Activated naive CD4-positive, alpha-beta T cell treated with anti-CD3 and anti-CD28 coated beads, Interleukin-2, amount 10 ng/mL, durations not matched to agents 7 days and 5 days (primary cell): ENCODE results near the gene HTR7.

Source experiments
- CTCF ChIA-PET: fragments of 350-600 bp; sonication (Branson Sonifier 250); formaldehyde crosslinking; loops from one replicate; lab custom pipeline; 2021; ENCODE audit warnings: antibody characterized with exemption; lab: Charles Lee
- DNase-seq: peaks from one replicate; pipeline ENCODE4 v3.0.0-alpha.2; 2020
- H3K27ac Mint-ChIP-seq: one replicate; pipeline ENCODE4 v1.8.0; 2021; ENCODE audit warnings: mild to moderate bottlenecking, moderate library complexity, mixed read lengths
- H3K27me3 Mint-ChIP-seq: one replicate; pipeline ENCODE4 v1.8.0; 2021; ENCODE audit warnings: mild to moderate bottlenecking, mixed read lengths
- H3K36me3 Mint-ChIP-seq: one replicate; pipeline ENCODE4 v1.8.0; 2021; ENCODE audit warnings: mixed read lengths
- H3K4me1 Mint-ChIP-seq: one replicate; pipeline ENCODE4 v1.8.0; 2021; ENCODE audit warnings: mixed read lengths
- H3K4me3 Mint-ChIP-seq: one replicate; pipeline ENCODE4 v1.8.0; 2021; ENCODE audit warnings: mild to moderate bottlenecking, moderate library complexity, mixed read lengths
- H3K9me3 Mint-ChIP-seq: one replicate; pipeline ENCODE4 v1.8.0; 2021; ENCODE audit warnings: mixed read lengths

HTR7 gene

DNA sequence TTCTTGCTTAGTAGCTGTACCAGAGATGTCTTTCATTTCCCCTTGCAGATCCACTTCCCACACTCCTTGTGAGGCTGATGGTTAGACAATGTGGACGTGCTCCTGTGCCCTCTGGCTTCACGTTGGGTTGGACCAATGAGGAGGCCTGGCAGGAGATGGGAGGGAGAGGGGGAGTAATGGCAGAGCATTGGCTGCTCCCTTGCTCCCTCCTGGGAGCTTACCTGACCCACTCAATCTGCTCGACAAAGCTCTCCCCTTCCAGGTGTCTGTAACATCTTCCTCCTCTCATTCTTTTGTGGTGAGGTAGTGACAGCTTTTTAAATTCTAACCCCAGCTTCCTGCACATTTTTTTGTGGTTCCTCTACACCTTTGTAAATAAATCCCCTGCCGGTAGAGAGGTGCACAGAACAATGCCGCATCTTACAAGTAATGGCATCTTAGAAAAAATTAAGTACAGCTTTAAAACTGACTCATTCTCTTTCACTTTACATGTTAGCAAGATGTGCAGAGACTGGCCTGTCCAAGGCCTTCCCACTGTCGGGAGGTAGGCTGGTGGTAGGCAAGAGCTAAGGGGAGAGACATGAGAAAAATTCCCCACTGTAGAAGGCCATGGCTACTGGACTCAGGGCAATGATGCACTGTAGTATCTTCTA is 134.3 kb downstream of the HTR7 start:
- no peaks in the 10 kb centered on the region for H3K27me3 Mint-ChIP-seq
- no peak overlapping the region for H3K4me3 Mint-ChIP-seq
- H3K4me1 Mint-ChIP-seq = peaks cover 8% of the 10 kb centered on the region
- H3K36me3 Mint-ChIP-seq = no peaks in the 10 kb centered on the region
- H3K27ac Mint-ChIP-seq = no peak overlapping the region
- H3K9me3 Mint-ChIP-seq = no peaks in the 10 kb centered on the region
- CTCF ChIA-PET = interaction anchor here (1.0 kb wide), 1 partner anchor 14 kb away, joined by 3 read pairs; no protein-coding TSS in a partner anchor
- no peak for DNase-seq

DNA sequence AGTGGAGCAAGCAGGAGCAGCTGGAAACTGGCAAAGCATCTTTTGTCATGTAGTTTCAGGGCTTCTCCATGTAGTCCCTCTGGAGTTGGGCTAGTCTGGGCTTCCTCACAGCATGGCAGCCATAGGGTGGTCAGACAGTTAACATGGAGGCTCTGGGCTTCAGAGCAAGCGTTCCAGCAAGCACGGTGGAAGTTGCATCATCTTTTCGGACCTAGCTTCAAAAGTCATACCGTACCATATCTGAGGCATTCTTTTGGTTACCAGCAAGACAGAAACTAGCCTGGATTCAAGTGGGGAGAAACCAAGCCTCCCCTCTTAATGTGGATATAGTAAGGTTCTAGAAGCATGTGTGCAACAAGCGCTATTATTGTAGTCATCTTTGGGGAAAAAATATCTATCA is 135.0 kb downstream of the HTR7 start:
- H3K36me3 Mint-ChIP-seq = no peaks in the 10 kb centered on the region
- H3K27ac Mint-ChIP-seq = no peak overlapping the region
- no peak for DNase-seq
- CTCF ChIA-PET = no interaction called here
- no peaks in the 10 kb centered on the region for H3K27me3 Mint-ChIP-seq
- no peak overlapping the region for H3K4me3 Mint-ChIP-seq
- H3K4me1 Mint-ChIP-seq = peaks cover 8% of the 10 kb centered on the region
- no peaks in the 10 kb centered on the region for H3K9me3 Mint-ChIP-seq

- H3K9me3 Mint-ChIP-seq = no peaks in the 10 kb centered on the region
- no peak for DNase-seq
- no peak overlapping the region for H3K4me3 Mint-ChIP-seq
- no peaks in the 10 kb centered on the region for H3K36me3 Mint-ChIP-seq
- peaks cover 1% of the 10 kb centered on the region for H3K4me1 Mint-ChIP-seq
- no peaks in the 10 kb centered on the region for H3K27me3 Mint-ChIP-seq
- CTCF ChIA-PET = no interaction called here
- H3K27ac Mint-ChIP-seq = no peak overlapping the region
Observed at GRCh38 chr10:90718182-90718581, 139.7 kb downstream of the HTR7 start.

- H3K27me3 Mint-ChIP-seq = no peaks in the 10 kb centered on the region
- H3K9me3 Mint-ChIP-seq = no peaks in the 10 kb centered on the region
- DNase-seq = no peak
- no peak overlapping the region for H3K4me3 Mint-ChIP-seq
- no peaks in the 10 kb centered on the region for H3K4me1 Mint-ChIP-seq
- CTCF ChIA-PET = interaction anchor here (0.8 kb wide), 1 partner anchor 17 kb away, joined by 3 read pairs; no protein-coding TSS in a partner anchor
- no peaks in the 10 kb centered on the region for H3K36me3 Mint-ChIP-seq
- no peak overlapping the region for H3K27ac Mint-ChIP-seq
Observed at GRCh38 chr10:90712529-90712928, 145.3 kb downstream of the HTR7 start.

DNA sequence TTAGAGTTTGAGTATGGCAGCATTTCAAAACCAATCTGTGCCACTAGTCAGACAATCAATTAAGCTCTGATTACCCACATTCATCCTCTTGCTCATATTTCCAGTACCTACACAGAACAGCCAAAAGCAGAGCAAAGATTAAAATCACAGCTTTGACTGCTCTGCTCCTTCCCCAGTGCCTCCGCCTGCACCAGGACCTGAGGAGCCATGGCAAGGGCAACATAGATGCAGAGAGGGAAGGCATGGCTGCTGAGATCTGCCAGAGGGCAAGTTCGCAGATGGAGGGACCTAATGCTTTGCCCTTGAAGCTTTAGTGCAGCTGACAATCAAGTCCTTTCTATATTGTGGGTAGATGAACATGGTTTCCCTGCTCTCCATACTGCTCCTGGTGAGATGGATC is 148.1 kb downstream of the HTR7 start:
- no peak for DNase-seq
- Mint-ChIP-seq H3K4me1 (no peaks in the 10 kb centered on the region), H3K27ac (no peak overlapping the region), H3K9me3 (no peaks in the 10 kb centered on the region), H3K27me3 (no peaks in the 10 kb centered on the region), H3K4me3 (no peak overlapping the region), H3K36me3 (no peaks in the 10 kb centered on the region)
- CTCF ChIA-PET = interaction anchor here (1.0 kb wide), 1 partner anchor 9 kb away, joined by 4 read pairs; no protein-coding TSS in a partner anchor

DNA sequence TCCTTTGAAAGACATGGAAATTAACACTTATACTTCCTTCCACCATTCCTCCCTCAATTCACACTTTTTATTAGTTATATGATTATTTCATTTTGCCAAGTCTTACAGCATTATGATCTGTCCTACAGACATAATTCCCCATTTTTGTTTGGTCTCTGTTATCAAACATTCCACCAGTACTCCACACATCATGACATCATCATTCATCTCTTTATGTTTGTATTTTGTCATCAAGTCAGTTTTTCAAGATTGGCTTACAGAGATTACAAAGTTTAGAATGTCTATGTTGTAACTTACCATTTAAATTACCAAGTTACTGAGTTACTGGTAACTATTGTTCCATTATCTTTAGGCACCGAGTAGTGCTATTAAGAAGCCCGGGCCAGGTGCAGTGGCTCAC is 150.2 kb downstream of the HTR7 start:
- no peak overlapping the region for H3K27ac Mint-ChIP-seq
- CTCF ChIA-PET = no interaction called here
- no peaks in the 10 kb centered on the region for H3K9me3 Mint-ChIP-seq
- DNase-seq = no peak
- H3K27me3 Mint-ChIP-seq = no peaks in the 10 kb centered on the region
- no peak overlapping the region for H3K4me3 Mint-ChIP-seq
- H3K4me1 Mint-ChIP-seq = no peaks in the 10 kb centered on the region
- no peaks in the 10 kb centered on the region for H3K36me3 Mint-ChIP-seq

DNA sequence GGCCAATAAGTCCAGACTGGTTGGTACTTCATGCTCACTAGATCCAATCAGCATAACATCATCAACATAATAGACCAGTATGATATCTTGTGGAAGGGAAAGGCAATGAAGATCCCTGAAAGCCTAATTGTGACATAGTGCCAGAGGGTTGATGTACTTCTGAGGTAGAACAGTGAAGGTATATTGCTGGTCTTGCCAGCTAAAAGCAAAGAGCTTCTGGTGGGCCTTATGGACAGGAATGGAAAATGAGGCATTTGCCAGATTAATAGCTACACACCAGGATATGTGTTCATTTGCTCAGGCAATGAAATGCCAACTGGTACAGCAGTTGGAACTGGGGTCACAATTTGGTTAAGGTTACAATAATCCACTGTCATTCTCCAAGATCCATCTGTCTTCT is 156.4 kb downstream of the HTR7 start:
- H3K27ac Mint-ChIP-seq = no peak overlapping the region
- no peaks in the 10 kb centered on the region for H3K36me3 Mint-ChIP-seq
- DNase-seq = no peak
- no peak overlapping the region for H3K4me3 Mint-ChIP-seq
- H3K27me3 Mint-ChIP-seq = no peaks in the 10 kb centered on the region
- CTCF ChIA-PET = no interaction called here
- H3K4me1 Mint-ChIP-seq = no peaks in the 10 kb centered on the region
- no peaks in the 10 kb centered on the region for H3K9me3 Mint-ChIP-seq

DNA sequence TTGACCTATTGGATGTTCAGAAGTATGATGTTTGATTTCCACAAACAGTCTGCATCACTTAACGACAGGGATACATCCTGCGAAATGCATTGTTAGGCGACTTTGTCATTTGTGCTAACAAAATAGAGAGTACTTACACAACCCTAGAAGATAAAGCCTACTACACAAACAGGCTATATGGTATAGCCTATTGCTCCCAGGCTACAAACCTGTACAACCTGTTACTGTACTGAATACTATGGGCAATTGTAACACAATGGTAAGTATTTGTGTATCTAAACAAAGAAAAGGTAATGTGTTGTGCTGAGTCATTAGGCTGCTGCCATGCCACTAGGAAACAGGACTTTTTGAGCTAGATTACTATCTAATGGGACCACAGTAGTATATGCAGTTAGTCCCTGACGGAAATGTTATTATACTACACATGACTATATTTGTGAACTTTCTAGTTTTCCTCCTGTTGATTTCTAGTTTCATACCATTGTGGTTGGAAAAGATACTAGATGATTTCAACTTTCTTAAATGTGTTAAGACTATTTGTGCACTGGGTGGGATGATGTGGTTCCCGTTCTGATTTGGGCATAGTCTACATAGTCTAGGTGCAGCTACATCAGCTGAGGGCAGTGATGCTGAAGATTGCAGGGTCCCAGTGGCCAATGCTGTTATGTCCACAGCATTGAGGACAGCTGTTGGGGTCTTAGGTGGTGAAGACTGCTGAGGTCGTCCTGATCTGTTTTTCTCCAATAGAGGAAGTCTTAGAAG is 161.7 kb downstream of the HTR7 start:
- no peak overlapping the region for H3K27ac Mint-ChIP-seq
- no peaks in the 10 kb centered on the region for H3K4me1 Mint-ChIP-seq
- peaks cover 3% of the 10 kb centered on the region for H3K27me3 Mint-ChIP-seq
- no peaks in the 10 kb centered on the region for H3K9me3 Mint-ChIP-seq
- H3K36me3 Mint-ChIP-seq = no peaks in the 10 kb centered on the region
- no peak for DNase-seq
- no peak overlapping the region for H3K4me3 Mint-ChIP-seq
- CTCF ChIA-PET = no interaction called here
